HepG2 (cell line): ENCODE results near the gene CIB1. TPM values are rescaled to one million over a fixed set of nuclear protein-coding genes. Genes with fewer than 3 reads are reported as not detected.

Source experiments
- CBX5 ChIP-seq: sonication (generic); formaldehyde crosslinking; IDR thresholded peaks from 2 replicates; pipeline ENCODE4 v1.4.0; 2020; ENCODE audit warnings: missing genetic modification reagents, borderline replicate concordance
- DR1 ChIP-seq: sonication (generic); formaldehyde crosslinking; IDR thresholded peaks from 2 replicates; pipeline ENCODE4 v1.8.0; 2021; ENCODE audit warnings: mild to moderate bottlenecking, missing genetic modification reagents, inconsistent platforms
- PRMT3 ChIP-seq: sonication (generic); formaldehyde crosslinking; IDR thresholded peaks from 2 replicates; pipeline ENCODE4 v1.8.1; 2022; ENCODE audit warnings: low read depth, mild to moderate bottlenecking, moderate library complexity, missing genetic modification reagents, borderline replicate concordance
- REXO4 ChIP-seq: sonication (generic); formaldehyde crosslinking; IDR thresholded peaks from 2 replicates; pipeline ENCODE4 v1.8.0; 2022; ENCODE audit warnings: missing genetic modification reagents, mild to moderate bottlenecking, borderline replicate concordance
- SMYD3 ChIP-seq: sonication (generic); formaldehyde crosslinking; IDR thresholded peaks from 2 replicates; pipeline ENCODE4 v1.8.1; 2023; ENCODE audit warnings: mild to moderate bottlenecking, missing genetic modification reagents
- ZFYVE20 ChIP-seq: sonication (generic); formaldehyde crosslinking; IDR thresholded peaks from 2 replicates; pipeline ENCODE4 v1.8.0; 2023; ENCODE audit warnings: low read depth, mild to moderate bottlenecking, moderate library complexity, missing genetic modification reagents, borderline replicate concordance
- ZNF121 ChIP-seq: sonication (generic); formaldehyde crosslinking; IDR thresholded peaks from 2 replicates; pipeline ENCODE4 v1.5.0; 2020; ENCODE audit warnings: mild to moderate bottlenecking, missing genetic modification reagents
- ZNF510 ChIP-seq: sonication (generic); formaldehyde crosslinking; IDR thresholded peaks from 2 replicates; pipeline ENCODE4 v1.4.0; 2020; ENCODE audit warnings: low read depth, mild to moderate bottlenecking, missing genetic modification reagents
- ZNF562 ChIP-seq: sonication (generic); formaldehyde crosslinking; IDR thresholded peaks from 2 replicates; pipeline ENCODE4 v1.8.0; 2022; ENCODE audit warnings: missing genetic modification reagents, borderline replicate concordance
- ZNF670 ChIP-seq: sonication (generic); formaldehyde crosslinking; IDR thresholded peaks from 2 replicates; pipeline ENCODE4 v1.8.0; 2022; ENCODE audit warnings: mild to moderate bottlenecking, missing genetic modification reagents, borderline replicate concordance
- ZNF7 ChIP-seq: IDR thresholded peaks from 2 replicates; pipeline ENCODE4 v1.6.1; 2016; ENCODE audit warnings: missing biosample characterization, missing genetic modification reagents
- ZNF709 ChIP-seq: sonication (generic); formaldehyde crosslinking; IDR thresholded peaks from 2 replicates; pipeline ENCODE4 v1.5.0; 2020; ENCODE audit warnings: mild to moderate bottlenecking, missing genetic modification reagents
- ZNF749 ChIP-seq: sonication (generic); formaldehyde crosslinking; IDR thresholded peaks from 2 replicates; pipeline ENCODE4 v1.8.0; 2022; ENCODE audit warnings: mild to moderate bottlenecking, missing genetic modification reagents, moderate library complexity, borderline replicate concordance
- polyA plus RNA-seq, 8 experiments: library from polyadenylated mRNA; depleted of rRNA in 3 of 8; stranded (reverse) in 7 of 8; unstranded in 1 of 8; fragments of >200 nt; fragmentation: Illumina TruSeq in 4 of 8; extraction: Trizol in 4 of 8; gene quantifications; 2 replicates each; pipeline versions ENCODE4 v1.2.1 to v1.2.3, GENCODE V29; 2011 to 2016; ENCODE audit warnings: low read depth in 4 of 8, missing spikeins in 1 of 8, mixed read lengths in 1 of 8; ENCODE audit not compliant: insufficient read depth in 1 of 8
- total RNA-seq, 5 experiments: library from RNA; depleted of rRNA; stranded (reverse); fragments of >200 nt; fragmentation: Illumina TruSeq; extraction: Trizol; gene quantifications; 2 replicates each; pipeline ENCODE4 v1.2.3, GENCODE V29; 2016; ENCODE audit warnings: low read depth in 1 of 5
- TF ChIP-seq, protein P1 (sequence below): sonication (generic); formaldehyde crosslinking; conservative IDR thresholded peaks from 2 replicates; pipeline ENCODE4 v1.5.0; 2020; ENCODE audit warnings: missing genetic modification reagents
- TF ChIP-seq, protein P2 (sequence below): sonication (generic); formaldehyde crosslinking; IDR thresholded peaks from 2 replicates; pipeline ENCODE4 v1.5.1; 2020; ENCODE audit warnings: mild to moderate bottlenecking, missing genetic modification reagents, moderate library complexity
- TF ChIP-seq, protein P3 (sequence below): sonication (generic); formaldehyde crosslinking; IDR thresholded peaks from 2 replicates; pipeline ENCODE4 v1.4.0; 2020; ENCODE audit warnings: mild to moderate bottlenecking, missing genetic modification reagents
- TF ChIP-seq, protein P4 (sequence below): sonication (generic); formaldehyde crosslinking; IDR thresholded peaks from 2 replicates; pipeline ENCODE4 v1.4.0; 2020; ENCODE audit warnings: missing genetic modification reagents
- TF ChIP-seq, protein P5 (sequence below): sonication (generic); formaldehyde crosslinking; IDR thresholded peaks from 2 replicates; pipeline ENCODE4 v1.4.0; 2020; ENCODE audit warnings: mild to moderate bottlenecking, missing genetic modification reagents

CIB1 gene
- total and polyA plus RNA-seq, 2 of the 13 experiments (the other 11 are each of a cell fraction or from before 2014, with no cell fraction given) = 38.7 to 72.7 TPM

DNA sequence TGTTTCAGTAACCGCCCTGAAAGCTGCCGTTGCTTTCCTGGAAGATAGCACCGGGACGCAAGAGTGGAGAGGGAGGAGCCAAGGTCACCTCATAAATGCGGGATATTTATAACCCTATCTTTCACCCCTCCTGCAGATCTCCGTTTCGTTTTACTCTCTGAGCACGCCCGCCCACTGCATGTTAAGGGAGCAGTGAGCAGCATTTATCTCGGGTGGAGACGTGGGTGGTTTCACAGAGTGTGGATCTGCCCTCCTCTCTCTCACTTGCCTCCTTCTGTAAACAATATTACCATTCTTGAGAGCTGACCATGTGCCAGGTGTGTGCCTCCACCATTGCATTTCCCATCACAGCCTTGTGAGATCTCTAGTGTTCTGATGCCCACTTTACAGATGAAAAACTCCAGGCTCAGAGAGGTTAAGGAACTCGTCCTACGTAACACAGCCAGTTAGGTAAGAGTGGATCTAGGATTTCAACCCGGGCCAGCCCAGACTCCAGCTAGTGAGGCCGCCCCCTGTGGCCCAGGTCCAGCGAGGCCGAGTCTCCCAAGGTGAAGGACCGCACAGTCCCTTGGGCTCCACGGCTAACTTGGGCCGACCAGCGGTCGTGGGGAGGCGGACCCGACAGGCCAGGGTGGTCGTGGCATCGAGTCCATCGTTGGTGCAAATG, 49.5 kb downstream of the CIB1 start (continued):
- TF ChIP-seq, protein P1, sequence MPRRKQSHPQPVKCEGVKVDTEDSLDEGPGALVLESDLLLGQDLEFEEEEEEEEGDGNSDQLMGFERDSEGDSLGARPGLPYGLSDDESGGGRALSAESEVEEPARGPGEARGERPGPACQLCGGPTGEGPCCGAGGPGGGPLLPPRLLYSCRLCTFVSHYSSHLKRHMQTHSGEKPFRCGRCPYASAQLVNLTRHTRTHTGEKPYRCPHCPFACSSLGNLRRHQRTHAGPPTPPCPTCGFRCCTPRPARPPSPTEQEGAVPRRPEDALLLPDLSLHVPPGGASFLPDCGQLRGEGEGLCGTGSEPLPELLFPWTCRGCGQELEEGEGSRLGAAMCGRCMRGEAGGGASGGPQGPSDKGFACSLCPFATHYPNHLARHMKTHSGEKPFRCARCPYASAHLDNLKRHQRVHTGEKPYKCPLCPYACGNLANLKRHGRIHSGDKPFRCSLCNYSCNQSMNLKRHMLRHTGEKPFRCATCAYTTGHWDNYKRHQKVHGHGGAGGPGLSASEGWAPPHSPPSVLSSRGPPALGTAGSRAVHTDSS (CRISPR knock-in tag) = no peak
- TF ChIP-seq, protein P2, sequence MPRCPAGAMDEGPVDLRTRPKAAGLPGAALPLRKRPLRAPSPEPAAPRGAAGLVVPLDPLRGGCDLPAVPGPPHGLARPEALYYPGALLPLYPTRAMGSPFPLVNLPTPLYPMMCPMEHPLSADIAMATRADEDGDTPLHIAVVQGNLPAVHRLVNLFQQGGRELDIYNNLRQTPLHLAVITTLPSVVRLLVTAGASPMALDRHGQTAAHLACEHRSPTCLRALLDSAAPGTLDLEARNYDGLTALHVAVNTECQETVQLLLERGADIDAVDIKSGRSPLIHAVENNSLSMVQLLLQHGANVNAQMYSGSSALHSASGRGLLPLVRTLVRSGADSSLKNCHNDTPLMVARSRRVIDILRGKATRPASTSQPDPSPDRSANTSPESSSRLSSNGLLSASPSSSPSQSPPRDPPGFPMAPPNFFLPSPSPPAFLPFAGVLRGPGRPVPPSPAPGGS (CRISPR knock-in tag) = peak; percentile 83; the same call in 1 of the 2 replicates
- TF ChIP-seq PRMT3 (CRISPR knock-in tag) = no peak
- TF ChIP-seq ZNF510 (CRISPR knock-in tag) = 0 out of 2 replicates have a peak, but pooled peaks have one; percentile 61
- TF ChIP-seq, protein P3, sequence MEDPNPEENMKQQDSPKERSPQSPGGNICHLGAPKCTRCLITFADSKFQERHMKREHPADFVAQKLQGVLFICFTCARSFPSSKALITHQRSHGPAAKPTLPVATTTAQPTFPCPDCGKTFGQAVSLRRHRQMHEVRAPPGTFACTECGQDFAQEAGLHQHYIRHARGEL = no peak
- no peak for TF ChIP-seq ZNF7 (CRISPR knock-in tag)
- TF ChIP-seq ZNF709 (CRISPR knock-in tag) = 0 out of 2 replicates have a peak, but pooled peaks have one; percentile 12
- TF ChIP-seq ZNF670 (CRISPR knock-in tag) = no peak
- TF ChIP-seq REXO4 = no peak
- no peak for TF ChIP-seq DR1 (CRISPR knock-in tag)
- TF ChIP-seq, protein P4, sequence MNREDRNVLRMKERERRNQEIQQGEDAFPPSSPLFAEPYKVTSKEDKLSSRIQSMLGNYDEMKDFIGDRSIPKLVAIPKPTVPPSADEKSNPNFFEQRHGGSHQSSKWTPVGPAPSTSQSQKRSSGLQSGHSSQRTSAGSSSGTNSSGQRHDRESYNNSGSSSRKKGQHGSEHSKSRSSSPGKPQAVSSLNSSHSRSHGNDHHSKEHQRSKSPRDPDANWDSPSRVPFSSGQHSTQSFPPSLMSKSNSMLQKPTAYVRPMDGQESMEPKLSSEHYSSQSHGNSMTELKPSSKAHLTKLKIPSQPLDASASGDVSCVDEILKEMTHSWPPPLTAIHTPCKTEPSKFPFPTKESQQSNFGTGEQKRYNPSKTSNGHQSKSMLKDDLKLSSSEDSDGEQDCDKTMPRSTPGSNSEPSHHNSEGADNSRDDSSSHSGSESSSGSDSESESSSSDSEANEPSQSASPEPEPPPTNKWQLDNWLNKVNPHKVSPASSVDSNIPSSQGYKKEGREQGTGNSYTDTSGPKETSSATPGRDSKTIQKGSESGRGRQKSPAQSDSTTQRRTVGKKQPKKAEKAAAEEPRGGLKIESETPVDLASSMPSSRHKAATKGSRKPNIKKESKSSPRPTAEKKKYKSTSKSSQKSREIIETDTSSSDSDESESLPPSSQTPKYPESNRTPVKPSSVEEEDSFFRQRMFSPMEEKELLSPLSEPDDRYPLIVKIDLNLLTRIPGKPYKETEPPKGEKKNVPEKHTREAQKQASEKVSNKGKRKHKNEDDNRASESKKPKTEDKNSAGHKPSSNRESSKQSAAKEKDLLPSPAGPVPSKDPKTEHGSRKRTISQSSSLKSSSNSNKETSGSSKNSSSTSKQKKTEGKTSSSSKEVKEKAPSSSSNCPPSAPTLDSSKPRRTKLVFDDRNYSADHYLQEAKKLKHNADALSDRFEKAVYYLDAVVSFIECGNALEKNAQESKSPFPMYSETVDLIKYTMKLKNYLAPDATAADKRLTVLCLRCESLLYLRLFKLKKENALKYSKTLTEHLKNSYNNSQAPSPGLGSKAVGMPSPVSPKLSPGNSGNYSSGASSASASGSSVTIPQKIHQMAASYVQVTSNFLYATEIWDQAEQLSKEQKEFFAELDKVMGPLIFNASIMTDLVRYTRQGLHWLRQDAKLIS (CRISPR knock-in tag) = no peak
- TF ChIP-seq SMYD3 (CRISPR knock-in tag) = no peak
- no peak for TF ChIP-seq ZFYVE20
- TF ChIP-seq CBX5 (CRISPR knock-in tag) = peak; percentile 14; the same call in 1 of the 2 replicates
- no peak for TF ChIP-seq ZNF562
- 0 out of 2 replicates have a peak, but pooled peaks have one; percentile 31 for TF ChIP-seq ZNF749 (CRISPR knock-in tag)
- TF ChIP-seq, protein P5, sequence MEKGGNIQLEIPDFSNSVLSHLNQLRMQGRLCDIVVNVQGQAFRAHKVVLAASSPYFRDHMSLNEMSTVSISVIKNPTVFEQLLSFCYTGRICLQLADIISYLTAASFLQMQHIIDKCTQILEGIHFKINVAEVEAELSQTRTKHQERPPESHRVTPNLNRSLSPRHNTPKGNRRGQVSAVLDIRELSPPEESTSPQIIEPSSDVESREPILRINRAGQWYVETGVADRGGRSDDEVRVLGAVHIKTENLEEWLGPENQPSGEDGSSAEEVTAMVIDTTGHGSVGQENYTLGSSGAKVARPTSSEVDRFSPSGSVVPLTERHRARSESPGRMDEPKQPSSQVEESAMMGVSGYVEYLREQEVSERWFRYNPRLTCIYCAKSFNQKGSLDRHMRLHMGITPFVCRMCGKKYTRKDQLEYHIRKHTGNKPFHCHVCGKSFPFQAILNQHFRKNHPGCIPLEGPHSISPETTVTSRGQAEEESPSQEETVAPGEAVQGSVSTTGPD (CRISPR knock-in tag) = no peak
- peak; percentile 51; the same call in 1 of the 2 replicates for TF ChIP-seq ZNF121 (CRISPR knock-in tag)
